Right renal cortex interstitium (tissue), 3 donors: Measurements from ENCODE around the gene ASCL5. TPM values are rescaled to one million over a fixed set of nuclear protein-coding genes. Genes with fewer than 3 reads are reported as not detected.
"Not testable (repeated sequence)": the region's sequence is repeated elsewhere in the genome, so short reads cannot be mapped to it uniquely, and the experiment has no call there.

ENCODE experiments used
- DNase-seq, 3 donors: peaks; one replicate each; pipeline ENCODE4 v3.0.0-alpha.2; 2013; ENCODE audit warnings: low read depth in 3 of 3, low spot score in 2 of 3
- polyA plus RNA-seq, 3 donors: library from polyadenylated mRNA; unstranded; fragments of 120-200 nt; gene quantifications; one replicate each; pipeline ENCODE4 v1.2.1, GENCODE V29; 2013; ENCODE audit not compliant: insufficient read length in 3 of 3

ASCL5 gene
- under 1 TPM; 0.06 to 0.15 (median 0.08) TPM for polyA plus RNA-seq

- DNase-seq = no peak
These were observed at the start of gene ASCL5 for GRCh38 chr1:201126832-201127754. Gene ASCL5, minus strand, starts transcription at chr1:201127184. Its CDS starts 11,812 bp downstream, at chr1:201115372.

- no peak for DNase-seq
These were observed 49.0 kb upstream of the ASCL5 start for GRCh38 chr1:201175820-201176500.

- DNase-seq = no peak
These were observed 46.8 kb upstream of the ASCL5 start for GRCh38 chr1:201173736-201174135.

- DNase-seq = no peak
These were observed 46.1 kb upstream of the ASCL5 start for GRCh38 chr1:201172999-201173610.

GRCh38 chr1:201172326-201172725 is 45.3 kb upstream of the ASCL5 start:
- DNase-seq = no peak

GRCh38 chr1:201171063-201172036 is 44.4 kb upstream of the ASCL5 start:
- no peak for DNase-seq

GRCh38 chr1:201170533-201171062 is 43.6 kb upstream of the ASCL5 start:
- DNase-seq = peak in 2 of 3 donors; percentile 88 to 92

- DNase-seq = no peak
These were observed 43.1 kb upstream of the ASCL5 start for GRCh38 chr1:201169971-201170532.

GRCh38 chr1:201169203-201169602 is 42.2 kb upstream of the ASCL5 start:
- no peak for DNase-seq

GRCh38 chr1:201167041-201167991 is 40.3 kb upstream of the ASCL5 start:
- DNase-seq = no peak

GRCh38 chr1:201164645-201165044 is 37.7 kb upstream of the ASCL5 start:
- no peak for DNase-seq

- no peak for DNase-seq
These were observed 36.7 kb upstream of the ASCL5 start for GRCh38 chr1:201163707-201164106.

GRCh38 chr1:201163036-201163435 is 36.1 kb upstream of the ASCL5 start:
- DNase-seq = not testable (repeated sequence)

GRCh38 chr1:201157949-201158348 is 31.0 kb upstream of the ASCL5 start:
- DNase-seq = no peak

- DNase-seq = no peak
These were observed 29.8 kb upstream of the ASCL5 start for GRCh38 chr1:201156819-201157218.

- DNase-seq = no peak
These were observed 29.4 kb upstream of the ASCL5 start for GRCh38 chr1:201156346-201156745.

GRCh38 chr1:201155354-201155753 is 28.4 kb upstream of the ASCL5 start:
- DNase-seq = no peak

- DNase-seq = peak; percentile 96 to 98 (median 98)
These were observed 27.6 kb upstream of the ASCL5 start, which contains the start of gene TMEM9 for GRCh38 chr1:201154389-201155165. Gene TMEM9, minus strand, starts transcription at chr1:201154474. Its CDS starts 551 bp downstream, at chr1:201153923.
